K562 (cell line): Measurements from ENCODE around the gene FBXW11.

Source experiments
- ATF7 ChIP-seq: fragments of 450-650 bp; IDR thresholded peaks from 2 replicates; pipeline ENCODE4 v1.7.1; 2014; ENCODE audit warnings: mild to moderate bottlenecking, moderate library complexity
- CTCF ChIP-seq, 3 experiments: IDR thresholded peaks in 2 of 3; conservative IDR thresholded peaks in 1 of 3; 2 replicates each; pipeline ENCODE4 v1.5.1; 2011 to 2012; ENCODE audit warnings: low read length in 3 of 3, mild to moderate bottlenecking in 3 of 3, control low read depth in 2 of 3, improper control_type of control experiment in 1 of 3, inconsistent platforms in 1 of 3, low read depth in 1 of 3, mixed read lengths in 1 of 3, moderate library complexity in 1 of 3; ENCODE audit not compliant: insufficient read depth in 2 of 3
- GMEB1 ChIP-seq: fragments of 250-450 bp; sonication (Bioruptor Pico); IDR thresholded peaks from 2 replicates; pipeline ENCODE4 v1.4.0; 2020; ENCODE audit warnings: mild to moderate bottlenecking
- MAX ChIP-seq: sonication (generic); formaldehyde crosslinking; IDR thresholded peaks from 2 replicates; pipeline ENCODE4 v1.9.0; 2022; ENCODE audit warnings: mild to moderate bottlenecking, missing genetic modification reagents
- ZMIZ1 ChIP-seq, 2 experiments: fragments of 150-350 bp in 1 of 2; IDR thresholded peaks; 2 replicates each; pipeline ENCODE4 v1.6.1; 2012 to 2016; ENCODE audit warnings: low read depth in 2 of 2, low read length in 2 of 2, mild to moderate bottlenecking in 1 of 2, moderate library complexity in 1 of 2

GRCh38 chr5:172035049-172035448 lies 28.6 kb upstream of the FBXW11 start:
- TF ChIP-seq GMEB1 (CRISPR knock-in tag) (no peak), ATF7 (no peak), MAX (CRISPR knock-in tag) (no peak), CTCF (IDR thresholded peaks at IDR 0.05 in 2 of 3, conservative IDR thresholded peaks at IDR 0.05 in 1 of 3; ENCODE audit: insufficient read depth in 2 of 3, low read depth in 1 of 3, low read length in 3 of 3) (no peak), ZMIZ1 (IDR thresholded peaks at IDR 0.05; ENCODE audit: low read depth in 2 of 2, low read length in 2 of 2) (no peak)
